GM12891 (cell line): Measurements from ENCODE around the gene POU2F1.

Experiments used
- POLR2A ChIP-seq: IDR thresholded peaks from 2 replicates; pipeline ENCODE4 v1.6.1; 2011; ENCODE audit warnings: low read depth, low read length, control low read depth
- POLR2AphosphoS5 ChIP-seq: IDR thresholded peaks from 2 replicates; pipeline ENCODE4 v1.6.1; 2011; ENCODE audit warnings: low read depth, low read length, control low read depth
- TAF1 ChIP-seq: IDR thresholded peaks from 2 replicates; pipeline ENCODE4 v1.6.1; 2011; ENCODE audit warnings: low read depth, low read length, control low read depth

GRCh38 chr1:167263819-167264464 is 43.3 kb downstream of the POU2F1 start:
- TF ChIP-seq POLR2AphosphoS5: no peak
- no peak for TF ChIP-seq POLR2A
- TF ChIP-seq TAF1: no peak
